K562 (cell line): ENCODE measurements around the gene NT5C3B. TPM values are rescaled to one million over a fixed set of nuclear protein-coding genes. Genes with fewer than 3 reads are reported as not detected.

ENCODE experiments used
- BHLHE40 ChIP-seq: IDR thresholded peaks from 2 replicates; pipeline ENCODE4 v1.6.1; 2011; ENCODE audit warnings: low read length, improper control_type of control experiment
- CREB1 ChIP-seq, 2 experiments: sonication (generic) in 1 of 2; formaldehyde crosslinking in 1 of 2; IDR thresholded peaks; 2 replicates each; pipeline versions ENCODE4 v1.6.1 to v1.8.0; 2012 to 2022; ENCODE audit warnings: inconsistent platforms in 1 of 2, mild to moderate bottlenecking in 1 of 2, missing genetic modification reagents in 1 of 2, moderate library complexity in 1 of 2
- DMBX1 ChIP-seq: fragments of 250-450 bp; sonication (Bioruptor Pico); IDR thresholded peaks from 2 replicates; pipeline ENCODE4 v1.8.0; 2022; ENCODE audit warnings: inconsistent platforms, mild to moderate bottlenecking, moderate library complexity, borderline replicate concordance
- EGR1 ChIP-seq: fragments of 450-650 bp; conservative IDR thresholded peaks from 2 replicates; pipeline ENCODE4 v1.6.1; 2017; ENCODE audit warnings: mild to moderate bottlenecking
- EP300 ChIP-seq: IDR thresholded peaks from 2 replicates; pipeline ENCODE4 v1.6.1; 2012; ENCODE audit warnings: low read length, improper control_type of control experiment
- ETV1 ChIP-seq: fragments of 450-650 bp; conservative IDR thresholded peaks from 2 replicates; pipeline ENCODE4 v1.6.1; 2016; ENCODE audit warnings: missing genetic modification characterization, control low read depth, low read depth, missing compliant biosample characterization
- ETV5 ChIP-seq: sonication (generic); formaldehyde crosslinking; IDR thresholded peaks from 2 replicates; pipeline ENCODE4 v1.4.0; 2020; ENCODE audit warnings: low read depth, mild to moderate bottlenecking, missing genetic modification reagents
- EWSR1 ChIP-seq: fragments of 450-650 bp; IDR thresholded peaks from 2 replicates; pipeline ENCODE4 v1.6.1; 2018; ENCODE audit warnings: borderline replicate concordance, mild to moderate bottlenecking, low read depth, moderate library complexity; ENCODE audit not compliant: partially characterized antibody
- FOXJ2 ChIP-seq: fragments of 200-800 bp; sonication (Bioruptor generic); IDR thresholded peaks from 2 replicates; pipeline ENCODE4 v1.6.1; 2016; ENCODE audit warnings: missing genetic modification characterization, missing compliant biosample characterization
- HDAC3 ChIP-seq: fragments of 450-650 bp; IDR thresholded peaks from 2 replicates; pipeline ENCODE4 v1.6.1; 2018; ENCODE audit warnings: borderline replicate concordance, mild to moderate bottlenecking, moderate library complexity; ENCODE audit not compliant: partially characterized antibody
- KDM1A ChIP-seq, 2 experiments: fragments of 450-650 bp; IDR thresholded peaks; 2 replicates each; pipeline ENCODE4 v1.6.1; 2016; ENCODE audit warnings: mild to moderate bottlenecking in 2 of 2
- LEF1 ChIP-seq: fragments of 450-650 bp; IDR thresholded peaks from 2 replicates; pipeline ENCODE4 v1.6.1; 2016; ENCODE audit warnings: mild to moderate bottlenecking
- NFRKB ChIP-seq: fragments of 450-650 bp; IDR thresholded peaks from 2 replicates; pipeline ENCODE4 v1.6.1; 2016; ENCODE audit warnings: low read depth
- PPARD ChIP-seq: fragments of 250-450 bp; sonication (Bioruptor Pico); IDR thresholded peaks from 2 replicates; pipeline ENCODE4 v1.8.0; 2022; ENCODE audit warnings: inconsistent platforms, mild to moderate bottlenecking, moderate library complexity
- RAD51 ChIP-seq: fragments of 450-650 bp; IDR thresholded peaks from 2 replicates; pipeline ENCODE4 v1.7.1; 2016; ENCODE audit warnings: low read depth, mild to moderate bottlenecking, borderline replicate concordance
- ZBTB7A ChIP-seq: IDR thresholded peaks from 2 replicates; pipeline ENCODE4 v1.6.1; 2011; ENCODE audit warnings: low read depth, mild to moderate bottlenecking, low read length, moderate library complexity, borderline replicate concordance; ENCODE audit not compliant: control insufficient read depth
- polyA plus RNA-seq, 8 experiments: library from polyadenylated mRNA; depleted of rRNA in 4 of 8; stranded (reverse) in 5 of 8; unstranded in 3 of 8; fragments of >200 nt; fragmentation: Nextera tagmentation in 2 of 8; fragmentation: Illumina TruSeq in 1 of 8; extraction: Ambion mirVana in 2 of 8; extraction: Trizol in 1 of 8; gene quantifications; 2 replicates each; pipeline versions ENCODE4 v1.2.1 to v1.2.3, GENCODE V29; 2011 to 2014; ENCODE audit warnings: inconsistent platforms in 1 of 8, missing spikeins in 1 of 8
- total RNA-seq, 7 experiments: library from RNA; depleted of rRNA in 6 of 7; stranded (reverse); fragments of >200 nt in 6 of 7; fragmentation: Illumina TruSeq in 2 of 7; extraction: Trizol in 2 of 7; gene quantifications; 2 replicates each; pipeline versions ENCODE4 v1.2.1 to v1.2.3, GENCODE V29; 2011 to 2021; ENCODE audit warnings: low replicate concordance in 1 of 7
- TF ChIP-seq, protein P1 (sequence below), 2 experiments: IDR thresholded peaks; 2 replicates each; pipeline ENCODE4 v1.6.1; 2012; ENCODE audit warnings: improper control_type of control experiment in 2 of 2, low read depth in 2 of 2, low read length in 2 of 2, borderline replicate concordance in 1 of 2
- TF ChIP-seq, protein P2 (sequence below): fragments of 200-800 bp; sonication (Bioruptor generic); IDR thresholded peaks from 2 replicates; pipeline ENCODE4 v1.6.1; 2017; ENCODE audit warnings: missing genetic modification characterization, missing compliant biosample characterization
- TF ChIP-seq, protein P3 (sequence below): fragments of 450-650 bp; formaldehyde crosslinking; IDR thresholded peaks from 2 replicates; pipeline ENCODE4 v1.4.0; 2020; ENCODE audit warnings: mild to moderate bottlenecking, mixed read lengths

The NT5C3B gene
- total and polyA plus RNA-seq, 9 of the 15 experiments (the other 6 are each of a cell fraction or from before 2014, with no cell fraction given), result 2.0 to 166 (median 85.0) TPM

DNA sequence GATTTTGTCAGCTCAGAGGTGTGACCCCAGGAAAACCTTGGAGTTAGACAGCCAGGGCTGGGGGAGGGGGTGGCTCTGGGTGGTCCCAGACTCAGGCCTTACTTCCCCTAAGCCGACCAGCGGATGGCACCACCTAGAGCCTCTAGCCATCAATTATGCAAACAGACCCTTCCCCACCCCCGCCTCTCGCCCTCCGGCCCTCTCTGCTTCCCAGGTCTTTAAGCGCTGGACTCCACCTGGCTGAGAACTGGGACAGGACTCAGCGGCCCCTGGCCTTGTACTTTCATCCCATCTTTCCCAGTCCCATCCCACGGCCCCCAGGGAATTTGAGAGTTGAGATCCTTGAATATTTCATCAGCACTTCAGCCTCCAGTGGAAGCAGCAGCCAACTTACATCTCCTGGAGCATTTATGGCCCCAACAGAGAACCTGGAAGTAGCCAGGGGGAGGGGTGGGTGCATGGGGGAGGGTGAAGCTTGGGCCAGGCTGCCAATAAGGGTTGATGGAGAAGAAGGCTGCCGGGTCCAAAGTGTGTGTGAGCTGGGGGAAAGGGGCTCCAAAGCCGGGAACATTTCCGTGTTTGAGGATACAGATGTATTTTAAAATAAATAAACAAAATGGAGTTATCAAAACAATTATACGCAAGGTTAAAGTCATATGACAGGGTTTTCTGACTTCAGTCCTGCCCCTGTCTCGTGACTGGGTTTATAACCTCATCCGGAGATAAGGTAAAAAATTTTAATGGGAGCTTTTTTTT is 42.1 kb downstream of the NT5C3B start (continued):
- TF ChIP-seq DMBX1 (CRISPR knock-in tag) (0 out of 2 replicates have a peak, but pooled peaks have one; percentile 11), HDAC3 (no peak), EGR1 (peak; percentile 32; the same call in 1 of the 2 replicates), PPARD (CRISPR knock-in tag) (no peak), ZBTB7A (peak; percentile 68), ETV1 (tag) (peak; percentile 81), ETV5 (CRISPR knock-in tag) (no peak), NFRKB (peak; percentile 46), EWSR1 (no peak), KDM1A (IDR thresholded peaks at IDR 0.05) (peak in 1 of 2 experiments; percentile 55; a peak in 1 of 4 replicates), LEF1 (peak; percentile 35; the same call in 1 of the 2 replicates), FOXJ2 (tag) (no peak), EP300 (no peak), RAD51 (peak; percentile 72; the same call in 1 of the 2 replicates), CREB1 (IDR thresholded peaks at IDR 0.05) (no peak), CREB1 (CRISPR knock-in tag; IDR thresholded peaks at IDR 0.05) (no peak), BHLHE40 (peak; percentile 75; the same call in 1 of the 2 replicates)
- TF ChIP-seq, protein P1, sequence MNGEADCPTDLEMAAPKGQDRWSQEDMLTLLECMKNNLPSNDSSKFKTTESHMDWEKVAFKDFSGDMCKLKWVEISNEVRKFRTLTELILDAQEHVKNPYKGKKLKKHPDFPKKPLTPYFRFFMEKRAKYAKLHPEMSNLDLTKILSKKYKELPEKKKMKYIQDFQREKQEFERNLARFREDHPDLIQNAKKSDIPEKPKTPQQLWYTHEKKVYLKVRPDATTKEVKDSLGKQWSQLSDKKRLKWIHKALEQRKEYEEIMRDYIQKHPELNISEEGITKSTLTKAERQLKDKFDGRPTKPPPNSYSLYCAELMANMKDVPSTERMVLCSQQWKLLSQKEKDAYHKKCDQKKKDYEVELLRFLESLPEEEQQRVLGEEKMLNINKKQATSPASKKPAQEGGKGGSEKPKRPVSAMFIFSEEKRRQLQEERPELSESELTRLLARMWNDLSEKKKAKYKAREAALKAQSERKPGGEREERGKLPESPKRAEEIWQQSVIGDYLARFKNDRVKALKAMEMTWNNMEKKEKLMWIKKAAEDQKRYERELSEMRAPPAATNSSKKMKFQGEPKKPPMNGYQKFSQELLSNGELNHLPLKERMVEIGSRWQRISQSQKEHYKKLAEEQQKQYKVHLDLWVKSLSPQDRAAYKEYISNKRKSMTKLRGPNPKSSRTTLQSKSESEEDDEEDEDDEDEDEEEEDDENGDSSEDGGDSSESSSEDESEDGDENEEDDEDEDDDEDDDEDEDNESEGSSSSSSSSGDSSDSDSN (IDR thresholded peaks at IDR 0.05; ENCODE audit: borderline replicate concordance in 1 of 2, low read depth in 2 of 2, low read length in 2 of 2), result 0 out of 4 replicates have a peak, but pooled peaks of 1 of the 2 experiments have one; percentile 27
- TF ChIP-seq, protein P2, sequence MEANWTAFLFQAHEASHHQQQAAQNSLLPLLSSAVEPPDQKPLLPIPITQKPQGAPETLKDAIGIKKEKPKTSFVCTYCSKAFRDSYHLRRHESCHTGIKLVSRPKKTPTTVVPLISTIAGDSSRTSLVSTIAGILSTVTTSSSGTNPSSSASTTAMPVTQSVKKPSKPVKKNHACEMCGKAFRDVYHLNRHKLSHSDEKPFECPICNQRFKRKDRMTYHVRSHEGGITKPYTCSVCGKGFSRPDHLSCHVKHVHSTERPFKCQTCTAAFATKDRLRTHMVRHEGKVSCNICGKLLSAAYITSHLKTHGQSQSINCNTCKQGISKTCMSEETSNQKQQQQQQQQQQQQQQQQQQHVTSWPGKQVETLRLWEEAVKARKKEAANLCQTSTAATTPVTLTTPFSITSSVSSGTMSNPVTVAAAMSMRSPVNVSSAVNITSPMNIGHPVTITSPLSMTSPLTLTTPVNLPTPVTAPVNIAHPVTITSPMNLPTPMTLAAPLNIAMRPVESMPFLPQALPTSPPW (CRISPR knock-in tag), result peak; percentile 40; the same call in 1 of the 2 replicates
- TF ChIP-seq, protein P3, sequence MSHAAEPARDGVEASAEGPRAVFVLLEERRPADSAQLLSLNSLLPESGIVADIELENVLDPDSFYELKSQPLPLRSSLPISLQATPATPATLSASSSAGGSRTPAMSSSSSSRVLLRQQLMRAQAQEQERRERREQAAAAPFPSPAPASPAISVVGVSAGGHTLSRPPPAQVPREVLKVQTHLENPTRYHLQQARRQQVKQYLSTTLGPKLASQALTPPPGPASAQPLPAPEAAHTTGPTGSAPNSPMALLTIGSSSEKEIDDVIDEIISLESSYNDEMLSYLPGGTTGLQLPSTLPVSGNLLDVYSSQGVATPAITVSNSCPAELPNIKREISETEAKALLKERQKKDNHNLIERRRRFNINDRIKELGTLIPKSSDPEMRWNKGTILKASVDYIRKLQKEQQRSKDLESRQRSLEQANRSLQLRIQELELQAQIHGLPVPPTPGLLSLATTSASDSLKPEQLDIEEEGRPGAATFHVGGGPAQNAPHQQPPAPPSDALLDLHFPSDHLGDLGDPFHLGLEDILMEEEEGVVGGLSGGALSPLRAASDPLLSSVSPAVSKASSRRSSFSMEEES (CRISPR knock-in tag), result peak; percentile 50; the same call in 1 of the 2 replicates
